ENCODE results near the gene RANGAP1. TPM values are rescaled to one million over a fixed set of nuclear protein-coding genes. Genes with fewer than 3 reads are reported as not detected.
A peak's percentile ranks its signal among the peaks of the same experiment; 100 is the strongest.

The RANGAP1 gene
- total RNA-seq, 3 donors from 2014 or later: 26.9 to 48.9 (median 35.3) TPM

DNA sequence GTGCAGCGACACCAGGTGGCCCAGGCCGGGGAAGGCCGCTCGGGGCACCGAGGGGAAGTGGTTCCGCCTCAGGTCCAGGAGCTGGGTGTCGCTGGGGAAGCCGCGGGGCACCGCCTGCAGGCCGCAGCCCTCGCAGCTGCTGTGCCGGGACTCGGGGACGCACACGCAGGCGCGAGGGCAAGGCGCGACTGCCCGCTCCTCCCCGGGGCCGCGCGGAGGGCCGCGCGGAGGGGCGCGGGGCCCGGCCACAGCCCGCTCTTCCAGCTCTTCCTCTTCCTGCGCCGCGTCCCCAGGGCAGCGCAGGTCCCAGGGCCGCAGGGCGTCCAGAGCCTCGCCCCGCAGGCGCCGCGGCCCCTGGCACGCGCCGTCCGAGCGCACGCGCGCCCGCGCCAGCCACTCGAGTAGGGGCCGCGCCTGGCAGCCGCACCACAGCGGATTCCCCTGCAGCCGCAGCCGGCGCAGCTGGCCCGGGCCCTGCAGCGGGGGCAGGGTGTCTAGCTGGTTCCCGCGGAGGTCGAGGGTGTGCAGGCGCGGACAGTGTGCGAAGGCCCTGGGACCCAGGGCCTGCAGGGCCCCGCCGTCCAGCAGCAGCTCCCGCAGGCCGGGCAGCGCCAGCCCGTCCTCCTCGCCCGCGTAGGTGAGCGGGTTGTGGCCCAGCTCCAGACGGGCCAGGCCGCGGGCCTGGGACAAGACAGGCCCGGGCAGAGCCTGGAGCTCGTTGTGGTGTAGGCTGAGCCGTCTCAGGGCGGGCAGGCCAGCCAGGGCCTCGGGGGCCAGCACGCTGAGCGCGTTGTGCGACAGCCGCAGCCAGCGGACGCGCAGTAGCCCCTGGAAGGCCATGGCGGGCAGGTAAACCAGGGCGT is 48.0 kb downstream of the RANGAP1 start:
- peak; percentile 83 to 90 (median 88) for DNase-seq
- no peaks in the 10 kb centered on the region for H3K36me3 ChIP-seq (ENCODE audit: low read depth)
- H3K4me1 ChIP-seq (ENCODE audit: low read depth): peaks cover 11% of the 10 kb centered on the region
- TF ChIP-seq, protein P1, sequence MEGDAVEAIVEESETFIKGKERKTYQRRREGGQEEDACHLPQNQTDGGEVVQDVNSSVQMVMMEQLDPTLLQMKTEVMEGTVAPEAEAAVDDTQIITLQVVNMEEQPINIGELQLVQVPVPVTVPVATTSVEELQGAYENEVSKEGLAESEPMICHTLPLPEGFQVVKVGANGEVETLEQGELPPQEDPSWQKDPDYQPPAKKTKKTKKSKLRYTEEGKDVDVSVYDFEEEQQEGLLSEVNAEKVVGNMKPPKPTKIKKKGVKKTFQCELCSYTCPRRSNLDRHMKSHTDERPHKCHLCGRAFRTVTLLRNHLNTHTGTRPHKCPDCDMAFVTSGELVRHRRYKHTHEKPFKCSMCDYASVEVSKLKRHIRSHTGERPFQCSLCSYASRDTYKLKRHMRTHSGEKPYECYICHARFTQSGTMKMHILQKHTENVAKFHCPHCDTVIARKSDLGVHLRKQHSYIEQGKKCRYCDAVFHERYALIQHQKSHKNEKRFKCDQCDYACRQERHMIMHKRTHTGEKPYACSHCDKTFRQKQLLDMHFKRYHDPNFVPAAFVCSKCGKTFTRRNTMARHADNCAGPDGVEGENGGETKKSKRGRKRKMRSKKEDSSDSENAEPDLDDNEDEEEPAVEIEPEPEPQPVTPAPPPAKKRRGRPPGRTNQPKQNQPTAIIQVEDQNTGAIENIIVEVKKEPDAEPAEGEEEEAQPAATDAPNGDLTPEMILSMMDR (IDR thresholded peaks at IDR 0.05): peak; percentile 67
- H3K9me3 ChIP-seq: no peaks in the 10 kb centered on the region
- peak; percentile 96 for ATAC-seq
- H3K4me3 ChIP-seq: no peak overlapping the region
- intact Hi-C loops (cut with DNase I, micrococcal nuclease): no loop called here

DNA sequence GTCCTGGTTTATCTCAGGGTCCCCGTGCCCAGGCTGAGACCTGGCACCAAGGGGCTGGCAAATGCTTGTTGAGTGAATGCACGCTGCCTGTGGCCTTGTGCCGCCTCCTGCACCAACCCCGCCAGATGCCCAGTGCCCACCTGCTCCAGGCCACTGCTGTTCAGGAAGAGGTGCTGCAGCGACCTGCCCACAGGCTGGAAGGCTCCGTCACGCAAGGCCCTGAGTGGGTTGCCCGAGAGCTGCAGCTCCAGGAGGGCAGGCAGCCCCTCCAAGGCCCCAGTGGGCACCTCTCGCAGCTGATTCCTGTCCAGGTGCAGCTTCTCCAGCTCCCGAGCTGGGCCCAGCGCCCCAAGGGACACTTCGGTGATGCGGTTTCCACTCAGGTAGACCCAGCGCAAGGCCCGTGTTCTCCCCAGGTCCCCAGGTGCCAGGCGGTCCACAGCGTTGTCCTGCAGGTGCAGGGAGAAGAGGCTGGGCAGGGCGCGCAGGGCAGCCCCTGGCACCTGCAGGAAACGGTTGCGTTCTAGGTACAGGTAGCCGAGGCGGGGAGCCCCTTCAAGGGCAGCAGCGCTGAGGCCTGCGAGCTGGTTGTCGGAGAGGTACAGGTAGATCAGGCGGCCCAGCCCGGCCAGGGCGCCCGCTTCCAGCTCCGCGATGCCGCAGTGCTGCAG is 48.8 kb downstream of the RANGAP1 start:
- no peak for ATAC-seq
- TF ChIP-seq, protein P1 (IDR thresholded peaks at IDR 0.05): no peak
- Histone ChIP-seq H3K36me3 (ENCODE audit: low read depth) (no peaks in the 10 kb centered on the region), H3K9me3 (no peaks in the 10 kb centered on the region), H3K4me3 (no peak overlapping the region), H3K4me1 (ENCODE audit: low read depth) (peaks cover 11% of the 10 kb centered on the region)
- no peak for DNase-seq
- intact Hi-C loops (cut with DNase I, micrococcal nuclease): no loop called here

DNA sequence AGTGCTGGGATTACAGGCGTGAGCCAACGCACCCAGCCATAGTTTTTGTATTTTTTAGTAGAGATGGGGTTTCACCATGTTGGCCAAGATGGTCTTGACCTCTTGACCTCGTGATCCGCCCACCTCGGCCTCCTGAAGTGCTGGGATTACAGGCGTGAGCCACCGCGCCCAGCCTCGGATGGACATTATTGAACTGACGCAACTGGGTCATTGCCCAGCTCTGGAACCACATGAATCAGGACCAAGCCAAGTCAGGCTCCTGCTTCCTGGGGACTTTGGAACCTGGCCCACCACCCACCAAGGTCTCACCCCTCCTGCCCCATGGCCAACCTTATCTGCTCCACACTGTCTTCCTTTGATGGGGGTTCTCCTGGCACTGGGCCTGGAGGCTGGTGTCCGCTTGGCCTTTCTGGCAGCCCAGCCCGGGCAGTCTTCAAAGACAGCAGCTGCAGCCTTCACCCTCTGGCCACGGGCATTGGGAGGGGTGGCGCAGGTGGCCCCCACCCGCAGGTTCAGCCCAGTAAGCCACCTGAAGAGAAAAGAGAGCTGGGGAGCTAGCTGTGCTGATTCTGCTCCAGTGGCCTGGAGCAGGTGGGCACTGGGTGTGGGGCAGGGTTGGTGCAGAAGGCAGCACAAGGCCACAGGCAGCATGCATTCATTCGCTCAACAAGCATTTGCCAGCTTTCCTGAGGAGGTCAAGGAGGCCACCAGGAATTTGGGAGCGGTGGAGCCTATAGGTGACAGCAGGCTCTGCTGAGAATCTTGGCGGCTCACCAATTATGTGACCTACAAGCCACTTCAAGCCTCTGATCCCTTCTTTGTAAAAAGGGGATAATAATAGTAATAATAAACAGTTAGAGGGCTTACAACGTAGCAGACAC is 50.9 kb downstream of the RANGAP1 start:
- ATAC-seq (no peak), DNase-seq (no peak)
- no peaks in the 10 kb centered on the region for H3K36me3 ChIP-seq (ENCODE audit: low read depth)
- TF ChIP-seq, protein P1 (IDR thresholded peaks at IDR 0.05): no peak
- no peak overlapping the region for H3K4me3 ChIP-seq
- no peaks in the 10 kb centered on the region for H3K9me3 ChIP-seq
- peaks cover 11% of the 10 kb centered on the region for H3K4me1 ChIP-seq (ENCODE audit: low read depth)
- intact Hi-C loops (cut with DNase I, micrococcal nuclease): no loop called here

DNA sequence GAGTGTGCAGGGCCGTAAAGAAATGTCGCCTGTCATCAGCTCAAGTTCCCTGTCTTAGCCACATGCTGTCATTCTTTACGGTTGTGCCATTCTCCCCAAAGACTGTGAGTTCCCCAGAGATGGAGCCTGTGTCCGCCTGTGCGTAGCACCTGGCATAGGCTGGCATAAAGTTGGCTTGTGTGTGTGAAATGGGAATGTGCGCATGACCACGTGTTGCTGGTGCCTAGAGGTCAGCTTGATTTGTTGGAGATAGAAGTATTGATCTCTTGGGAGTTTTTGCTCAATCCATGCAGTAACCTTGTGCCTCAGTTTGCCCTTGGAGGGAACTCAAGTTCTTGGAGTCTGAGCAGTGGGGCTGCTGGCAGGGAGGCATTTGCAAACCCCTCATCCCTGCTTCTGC is 54.6 kb downstream of the RANGAP1 start:
- no peak for ATAC-seq
- H3K36me3 ChIP-seq (ENCODE audit: low read depth): no peaks in the 10 kb centered on the region
- DNase-seq: no peak
- no peaks in the 10 kb centered on the region for H3K9me3 ChIP-seq
- intact Hi-C loops (cut with DNase I, micrococcal nuclease): no loop called here
- TF ChIP-seq, protein P1 (IDR thresholded peaks at IDR 0.05): no peak
- H3K4me1 ChIP-seq (ENCODE audit: low read depth): no peaks in the 10 kb centered on the region
- H3K4me3 ChIP-seq: no peak overlapping the region

DNA sequence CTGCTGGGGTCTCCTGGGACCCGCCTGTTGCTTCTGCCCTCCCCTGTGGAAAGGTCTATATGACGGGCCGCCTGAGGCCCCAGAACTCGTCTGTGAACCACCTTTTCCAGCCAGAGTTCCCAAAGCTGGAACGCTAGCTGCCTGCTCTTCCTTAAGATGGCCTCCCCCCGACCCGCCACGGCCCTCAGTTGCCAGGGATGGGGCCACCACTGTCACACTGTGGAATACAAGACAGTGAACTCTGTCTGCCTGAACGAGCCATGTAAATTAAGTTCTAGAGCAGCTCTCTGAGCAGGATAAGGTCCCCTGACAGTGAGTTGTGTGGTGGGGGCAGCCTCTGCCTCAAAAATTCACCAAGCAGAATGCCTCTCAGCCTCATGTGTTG is 55.6 kb downstream of the RANGAP1 start:
- DNase-seq (no peak), ATAC-seq (no peak)
- TF ChIP-seq, protein P1 (IDR thresholded peaks at IDR 0.05): no peak
- no peaks in the 10 kb centered on the region for H3K9me3 ChIP-seq
- H3K4me1 ChIP-seq (ENCODE audit: low read depth): no peaks in the 10 kb centered on the region
- H3K36me3 ChIP-seq (ENCODE audit: low read depth): no peaks in the 10 kb centered on the region
- H3K4me3 ChIP-seq: no peak overlapping the region
- intact Hi-C loops (cut with DNase I, micrococcal nuclease): no loop called here

All from mucosa of descending colon (tissue), 3 donors.